GM10847 (cell line): ENCODE measurements around the gene ZNF597.

Experiments used
- POLR2A ChIP-seq: IDR thresholded peaks from 2 replicates; pipeline ENCODE4 v1.6.1; 2011; ENCODE audit not compliant: insufficient read length; ENCODE audit errors: extremely low read depth

Gene ZNF597, protein sequence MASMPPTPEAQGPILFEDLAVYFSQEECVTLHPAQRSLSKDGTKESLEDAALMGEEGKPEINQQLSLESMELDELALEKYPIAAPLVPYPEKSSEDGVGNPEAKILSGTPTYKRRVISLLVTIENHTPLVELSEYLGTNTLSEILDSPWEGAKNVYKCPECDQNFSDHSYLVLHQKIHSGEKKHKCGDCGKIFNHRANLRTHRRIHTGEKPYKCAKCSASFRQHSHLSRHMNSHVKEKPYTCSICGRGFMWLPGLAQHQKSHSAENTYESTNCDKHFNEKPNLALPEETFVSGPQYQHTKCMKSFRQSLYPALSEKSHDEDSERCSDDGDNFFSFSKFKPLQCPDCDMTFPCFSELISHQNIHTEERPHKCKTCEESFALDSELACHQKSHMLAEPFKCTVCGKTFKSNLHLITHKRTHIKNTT

GRCh38 chr16:3443108-3444031 is at the start of gene ZNF597, which contains the start of gene NAA60:
TSS of gene ZNF597 (minus strand) at chr16:3443504. CDS start at chr16:3443153, 351 bp downstream.
TSS of gene NAA60 (plus strand) at chr16:3443680. CDS start at chr16:3476228, 32,548 bp downstream.
- TF ChIP-seq POLR2A = peak; percentile 45

GRCh38 chr16:3492356-3492755 is 49.1 kb upstream of the ZNF597 start:
- no peak for TF ChIP-seq POLR2A

- TF ChIP-seq POLR2A = no peak
Measured at GRCh38 chr16:3490911-3491629, 47.8 kb upstream of the ZNF597 start.

DNA sequence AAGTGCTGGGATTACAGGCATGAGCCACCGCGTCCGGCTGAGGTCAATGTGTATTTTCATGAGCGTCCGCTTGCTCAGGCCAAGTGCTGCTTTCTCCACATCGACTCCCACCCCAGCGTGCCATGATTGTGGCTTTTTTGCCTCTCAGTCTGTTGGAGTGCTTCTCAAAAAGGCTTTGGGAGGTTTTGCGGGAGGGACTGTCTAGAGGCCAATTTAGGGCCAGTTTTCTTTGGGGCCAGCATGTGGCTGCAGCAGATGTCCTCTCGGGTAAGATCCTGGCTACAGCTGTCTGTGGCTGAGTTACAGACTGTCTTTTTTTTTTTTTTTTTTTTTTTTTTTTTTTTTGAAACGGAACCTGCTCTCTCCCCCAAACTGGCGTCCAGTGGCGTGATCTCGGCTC is 45.5 kb upstream of the ZNF597 start:
- no peak for TF ChIP-seq POLR2A

- no peak for TF ChIP-seq POLR2A
Measured at GRCh38 chr16:3487521-3488410, 44.5 kb upstream of the ZNF597 start.

DNA sequence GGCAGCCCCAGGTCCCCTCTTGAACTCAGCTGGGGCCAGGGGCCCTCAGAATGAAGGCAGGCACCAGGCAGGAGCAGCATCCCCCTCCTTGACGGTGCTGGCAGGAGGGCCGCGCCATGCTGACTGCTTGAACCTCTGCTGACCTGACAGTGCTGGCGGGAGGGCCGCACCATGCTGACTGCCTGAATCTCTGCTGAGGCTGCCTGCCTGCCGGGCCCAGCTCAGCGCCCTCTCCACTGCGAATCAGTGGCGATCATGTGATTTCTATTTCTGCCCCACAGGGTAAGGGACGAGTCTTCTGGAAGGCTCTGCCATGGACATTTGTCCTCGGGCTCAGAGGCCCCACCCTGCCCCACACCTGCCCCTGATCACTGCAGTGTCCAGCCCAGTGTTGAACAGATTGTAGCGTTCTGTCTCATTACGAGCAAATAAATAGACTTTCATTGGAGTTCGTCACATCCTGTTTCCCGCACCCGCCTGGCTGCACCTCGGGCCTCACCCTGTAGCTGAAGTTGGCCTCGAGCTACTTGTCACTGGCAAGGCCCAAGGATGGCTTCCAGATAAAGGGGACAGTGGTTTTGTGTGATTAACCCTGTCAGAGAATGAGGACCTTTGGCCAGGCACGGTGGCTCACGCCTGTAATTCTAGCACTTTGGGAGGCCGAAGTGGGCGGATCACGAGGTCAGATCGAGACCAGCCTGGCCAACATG is 43.4 kb upstream of the ZNF597 start:
- no peak for TF ChIP-seq POLR2A

DNA sequence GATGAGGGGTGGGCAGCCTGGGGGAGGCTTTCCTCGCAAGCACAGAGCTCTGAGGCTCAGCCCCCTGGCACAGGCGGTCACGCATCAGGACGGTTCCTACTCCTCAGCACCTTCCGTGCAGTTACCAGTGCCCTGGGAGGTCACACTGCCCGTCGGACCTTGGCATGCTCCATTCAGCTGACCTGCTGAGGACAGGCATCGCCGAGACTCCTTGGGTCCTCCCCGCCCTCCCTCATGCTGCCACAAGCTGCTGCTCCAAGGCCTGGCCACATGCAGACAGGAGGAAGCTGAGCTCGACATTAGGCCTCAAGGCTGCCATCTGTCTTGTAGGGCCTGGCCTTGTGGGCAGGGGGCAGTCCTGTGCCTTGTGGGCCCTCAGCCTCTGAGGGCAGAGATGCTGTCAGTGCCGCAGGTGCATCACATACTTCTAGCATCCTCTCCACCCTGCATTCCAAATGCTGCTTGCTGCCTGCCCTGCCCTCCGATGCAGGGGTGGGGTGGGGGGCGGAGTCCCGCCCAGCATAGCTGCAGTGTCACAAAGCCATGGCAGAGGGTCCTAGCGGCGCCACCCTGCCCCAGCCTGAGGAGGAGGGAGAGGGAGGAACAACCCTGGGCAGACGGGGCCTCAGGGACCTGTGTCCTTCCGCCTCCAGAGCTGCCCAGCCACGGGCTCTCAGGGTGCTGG is 42.7 kb upstream of the ZNF597 start:
- TF ChIP-seq POLR2A = no peak

DNA sequence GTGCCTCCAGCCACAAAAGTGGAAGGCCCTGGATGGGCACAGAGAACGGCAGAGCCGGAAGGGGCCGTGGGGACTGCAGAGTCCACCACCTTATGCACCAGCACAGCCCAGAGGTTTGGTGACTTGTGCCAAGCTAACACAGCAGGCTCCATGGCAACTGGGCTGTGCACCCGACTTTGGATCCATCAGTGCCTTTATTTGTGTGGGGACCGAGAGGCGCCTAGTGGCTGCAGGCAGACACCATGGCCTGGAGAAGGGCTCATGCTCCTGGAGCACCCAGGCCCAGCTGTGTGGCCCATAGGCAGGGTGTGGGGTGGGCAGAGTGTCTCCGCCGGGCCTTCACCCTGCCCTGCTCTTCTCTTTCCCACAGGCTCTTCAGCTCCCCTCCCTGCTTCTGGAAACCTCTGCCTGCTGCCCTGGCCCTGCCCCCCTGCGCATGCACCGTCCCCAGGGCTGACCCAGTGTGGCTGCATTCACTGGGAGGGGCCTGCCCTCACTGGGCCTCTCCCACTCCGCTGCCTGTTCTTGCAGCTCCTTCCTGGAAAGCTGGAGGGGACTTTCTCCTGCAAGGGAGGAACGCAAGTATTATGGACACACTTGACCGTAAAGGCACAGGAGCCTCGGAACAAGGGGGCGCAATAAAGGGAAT is 41.9 kb upstream of the ZNF597 start:
- no peak for TF ChIP-seq POLR2A

DNA sequence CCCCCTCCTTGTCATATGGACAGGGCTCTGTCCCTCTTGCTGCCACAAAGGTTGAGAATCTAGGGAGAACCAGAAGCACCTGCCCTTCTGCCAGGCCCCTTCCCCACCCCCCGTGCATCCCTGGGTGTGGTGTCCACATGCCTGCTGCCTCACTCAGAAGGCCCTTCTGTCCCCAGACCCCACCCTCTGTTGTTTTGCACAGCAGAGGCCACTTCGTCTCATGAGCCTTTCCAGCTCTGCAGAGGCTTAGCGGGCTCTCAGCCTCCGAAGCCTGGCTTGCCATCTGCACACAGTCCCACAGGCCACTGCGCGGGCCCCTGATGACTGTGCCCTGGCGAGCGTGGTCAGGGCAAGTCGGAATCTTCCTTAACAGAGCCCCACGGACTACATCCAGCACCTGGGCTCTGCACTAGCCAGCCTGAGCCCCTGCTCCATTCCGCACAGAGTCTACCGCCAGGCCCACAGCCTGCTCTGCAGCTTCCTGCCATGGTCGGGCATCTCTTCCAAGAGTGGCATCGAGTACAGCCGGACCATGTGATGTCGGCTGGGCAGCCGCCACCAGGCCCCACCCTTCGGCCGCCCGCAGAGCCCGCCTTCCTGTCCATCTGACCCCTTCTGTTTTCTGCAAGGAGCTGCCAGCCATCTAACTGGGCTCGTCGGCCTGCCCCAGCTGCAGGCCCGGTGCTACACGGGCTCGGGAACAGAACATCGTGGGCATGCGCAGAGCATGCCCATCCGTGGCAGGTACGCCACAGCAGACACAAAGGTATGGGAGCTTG is 41.2 kb upstream of the ZNF597 start:
- TF ChIP-seq POLR2A = no peak

- no peak for TF ChIP-seq POLR2A
Measured at GRCh38 chr16:3482659-3483241, 39.4 kb upstream of the ZNF597 start.
